ENCODE measurements around the gene ADAMTS5. TPM values are rescaled to one million over a fixed set of nuclear protein-coding genes. Genes with fewer than 3 reads are reported as not detected.
A peak's percentile ranks its signal among the peaks of the same experiment; 100 is the strongest.

Gene ADAMTS5
- total RNA-seq, 2 donors from 2014 or later: 6.1 to 10.9 TPM

GRCh38 chr21:26946744-26947446 is 20.0 kb downstream of the ADAMTS5 start:
- DNase-seq (ENCODE audit: low spot score): no peak
- H3K36me3 ChIP-seq: no peaks in the 10 kb centered on the region

GRCh38 chr21:26945916-26946675 is 20.8 kb downstream of the ADAMTS5 start:
- H3K27ac ChIP-seq: peak overlapping the region; percentile 1 to 42

More at GRCh38 chr21:26946744-26947446, 20.0 kb downstream of the ADAMTS5 start:
- H3K4me1 ChIP-seq: no peaks in the 10 kb centered on the region
- no peaks in the 10 kb centered on the region for H3K27me3 ChIP-seq
- H3K27ac ChIP-seq: no peak overlapping the region
- no peak for TF ChIP-seq CTCF (IDR thresholded peaks at IDR 0.05)
- no peak overlapping the region for H3K4me3 ChIP-seq
- no peaks in the 10 kb centered on the region for H3K9me3 ChIP-seq

GRCh38 chr21:26943921-26944320 is 23.0 kb downstream of the ADAMTS5 start:
- no peaks in the 10 kb centered on the region for H3K4me1 ChIP-seq
- TF ChIP-seq CTCF (IDR thresholded peaks at IDR 0.05): no peak
- no peak overlapping the region for H3K4me3 ChIP-seq

More at GRCh38 chr21:26945916-26946675, 20.8 kb downstream of the ADAMTS5 start:
- no peaks in the 10 kb centered on the region for H3K9me3 ChIP-seq
- no peaks in the 10 kb centered on the region for H3K4me1 ChIP-seq
- H3K4me3 ChIP-seq: no peak overlapping the region
- TF ChIP-seq CTCF (IDR thresholded peaks at IDR 0.05): no peak
- no peak for DNase-seq (ENCODE audit: low spot score)
- no peaks in the 10 kb centered on the region for H3K36me3 ChIP-seq
- no peaks in the 10 kb centered on the region for H3K27me3 ChIP-seq

GRCh38 chr21:26941421-26941820 is 25.5 kb downstream of the ADAMTS5 start:
- DNase-seq (ENCODE audit: low spot score): no peak
- Histone ChIP-seq H3K27me3 (no peaks in the 10 kb centered on the region), H3K4me1 (no peaks in the 10 kb centered on the region), H3K9me3 (no peaks in the 10 kb centered on the region), H3K36me3 (no peaks in the 10 kb centered on the region), H3K4me3 (no peak overlapping the region), H3K27ac (no peak overlapping the region)
- no peak for TF ChIP-seq CTCF (IDR thresholded peaks at IDR 0.05)

More at GRCh38 chr21:26943921-26944320, 23.0 kb downstream of the ADAMTS5 start:
- Histone ChIP-seq H3K9me3 (no peaks in the 10 kb centered on the region), H3K27me3 (no peaks in the 10 kb centered on the region), H3K36me3 (no peaks in the 10 kb centered on the region), H3K27ac (no peak overlapping the region)
- no peak for DNase-seq (ENCODE audit: low spot score)

DNA sequence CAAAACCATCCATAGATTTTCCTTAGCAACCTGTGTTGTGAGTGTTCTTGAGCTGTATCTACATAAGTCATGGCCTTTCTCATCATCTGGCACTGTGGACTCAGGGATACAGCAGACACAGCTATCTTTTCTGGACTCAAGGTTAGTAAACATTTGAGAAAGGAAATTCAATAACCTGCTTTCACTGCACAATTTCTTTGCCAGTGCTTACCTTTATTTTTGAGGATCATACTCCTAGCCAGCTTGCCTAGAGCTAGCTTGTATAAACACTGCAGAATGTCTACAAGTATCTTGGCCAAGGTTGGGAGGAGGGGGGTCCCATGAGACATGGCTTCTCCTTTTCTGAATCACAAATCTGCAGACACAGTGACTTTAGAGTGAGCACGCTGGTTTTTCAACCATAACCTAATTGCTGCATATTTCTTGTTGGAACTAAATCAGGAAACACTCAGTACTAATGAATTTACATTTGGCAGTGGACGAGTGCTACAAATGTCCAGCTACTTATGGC is 27.2 kb downstream of the ADAMTS5 start:
- TF ChIP-seq CTCF (IDR thresholded peaks at IDR 0.05): no peak
- no peak overlapping the region for H3K4me3 ChIP-seq
- H3K27ac ChIP-seq: no peak overlapping the region
- H3K27me3 ChIP-seq: no peaks in the 10 kb centered on the region
- no peaks in the 10 kb centered on the region for H3K9me3 ChIP-seq
- H3K36me3 ChIP-seq: no peaks in the 10 kb centered on the region
- DNase-seq (ENCODE audit: low spot score): no peak
- no peaks in the 10 kb centered on the region for H3K4me1 ChIP-seq
